Measurements from ENCODE around the gene IGSF21. TPM values are rescaled to one million over a fixed set of nuclear protein-coding genes. Genes with fewer than 3 reads are reported as not detected.

IGSF21 gene
- total and polyA plus RNA-seq, 10 of the 15 experiments (the other 5 are each of a cell fraction or from before 2014, with no cell fraction given): 0.03 to 0.49 TPM; not detected in 8

GRCh38 chr1:18290740-18291412, 183.3 kb downstream of the IGSF21 start:
- Histone ChIP-seq H4K20me1 (ENCODE audit: control insufficient read depth, insufficient read depth) (no peaks in the 10 kb centered on the region), H3K4me1 (ENCODE audit: control insufficient read depth, insufficient read depth, low read length) (peaks cover 10% of the 10 kb centered on the region), H3K79me2 (ENCODE audit: control insufficient read depth, insufficient read depth, low read length) (no peaks in the 10 kb centered on the region), H2AFZ (ENCODE audit: control insufficient read depth, low read depth, low read length) (no peak overlapping the region), H3K27me3 (replicated peaks in 1 of 2; ENCODE audit: control insufficient read depth in 2 of 2, insufficient read depth in 2 of 2, low read length in 1 of 2) (peaks cover 2% of the 10 kb centered on the region in 2 experiments; a peak in 1 of 4 replicates), H3K36me3 (ENCODE audit: control insufficient read depth in 2 of 2, insufficient read depth in 2 of 2, low read length in 1 of 2) (no peaks in the 10 kb centered on the region), H3K9ac (ENCODE audit: control insufficient read depth, insufficient read depth, low read length) (no peak overlapping the region), H3K4me2 (ENCODE audit: control insufficient read depth, insufficient read depth) (no peak overlapping the region), H3K27ac (ENCODE audit: control insufficient read depth, insufficient read depth) (no peak overlapping the region), H3K9me3 (replicated peaks; ENCODE audit: control insufficient read depth, insufficient read depth, low read length) (no peaks in the 10 kb centered on the region), H3K4me3 (no peak overlapping the region)
- SMC1A ChIA-PET (ENCODE audit: uncharacterized antibody, unreplicated experiment): interaction anchor here (1.4 to 2.8 kb wide), 2 partner anchors 8 to 11 kb away, joined by 7 to 8 read pairs; no protein-coding TSS in a partner anchor
- WGBS (ENCODE audit: insufficient coverage, insufficient replicate concordance, low lambda C conversion rate, missing lambda C conversion rate): 77% methylated on average over 24 of the region's 27 CpGs
- in situ Hi-C loops (cut with MboI) (no loop called here), intact Hi-C loops (cut with micrococcal nuclease; ENCODE audit: unreplicated experiment) (no loop called here)
- peak; percentile 53; the same call in 1 of the 2 replicates for TF ChIP-seq SPI1 (IDR thresholded peaks at IDR 0.05; ENCODE audit: borderline replicate concordance, insufficient read depth, low read depth, low read length)
- no peak for TF ChIP-seq ZNF207 (IDR thresholded peaks at IDR 0.05; ENCODE audit: borderline replicate concordance)
- TF ChIP-seq PKNOX1 (IDR thresholded peaks at IDR 0.05): no peak
- FAIRE-seq (no peak), DNase-seq (ENCODE audit: low read depth, low spot score) (no peak), ATAC-seq (no peak)
- BruUV-seq (replicated peaks): no TSS peak
- CTCF ChIA-PET: interaction anchor here (0.7 to 2.1 kb wide), 5 partner anchors 8 to 56 kb away, joined by 3 to 13 read pairs (median 5); no protein-coding TSS in a partner anchor
- RAD21 ChIA-PET (ENCODE audit: unreplicated experiment): no interaction called here
- POLR2A ChIA-PET: interaction anchor here (1.9 kb wide), 1 partner anchor 9 kb away, joined by 5 read pairs; no protein-coding TSS in a partner anchor

- Histone ChIP-seq H3K4me2 (ENCODE audit: control insufficient read depth, insufficient read depth) (no peak overlapping the region), H2AFZ (ENCODE audit: control insufficient read depth, low read depth, low read length) (no peak overlapping the region), H3K27ac (ENCODE audit: control insufficient read depth, insufficient read depth) (no peak overlapping the region), H4K20me1 (ENCODE audit: control insufficient read depth, insufficient read depth) (no peaks in the 10 kb centered on the region), H3K9ac (ENCODE audit: control insufficient read depth, insufficient read depth, low read length) (no peak overlapping the region), H3K79me2 (ENCODE audit: control insufficient read depth, insufficient read depth, low read length) (no peaks in the 10 kb centered on the region), H3K4me3 (no peak overlapping the region), H3K36me3 (ENCODE audit: control insufficient read depth in 2 of 2, insufficient read depth in 2 of 2, low read length in 1 of 2) (no peaks in the 10 kb centered on the region), H3K4me1 (ENCODE audit: control insufficient read depth, insufficient read depth, low read length) (peaks cover 9% of the 10 kb centered on the region), H3K9me3 (replicated peaks; ENCODE audit: control insufficient read depth, insufficient read depth, low read length) (no peaks in the 10 kb centered on the region), H3K27me3 (replicated peaks in 1 of 2; ENCODE audit: control insufficient read depth in 2 of 2, insufficient read depth in 2 of 2, low read length in 1 of 2) (peaks cover 2% of the 10 kb centered on the region in 2 experiments; a peak in 1 of 4 replicates)
- intact Hi-C loops (cut with micrococcal nuclease; ENCODE audit: unreplicated experiment): no loop called here
- ChIA-PET POLR2A (no interaction called here), CTCF (interaction anchor here (2.3 kb wide), 1 partner anchor 10 kb away, joined by 7 read pairs; no protein-coding TSS in a partner anchor), SMC1A (ENCODE audit: uncharacterized antibody, unreplicated experiment) (interaction anchor here (0.6 to 2.9 kb wide), 2 partner anchors 8 to 36 kb away, joined by 3 to 14 read pairs; no protein-coding TSS in a partner anchor), RAD21 (ENCODE audit: unreplicated experiment) (no interaction called here)
- WGBS (ENCODE audit: insufficient coverage, insufficient replicate concordance, low lambda C conversion rate, missing lambda C conversion rate): 64% methylated on average over 7 of the region's 7 CpGs
- no peak for ATAC-seq
- DNase-seq (ENCODE audit: low read depth, low spot score): no peak
- FAIRE-seq: no peak
- in situ Hi-C loops (cut with MboI): no loop called here
- BruUV-seq (replicated peaks): no TSS peak
- TF ChIP-seq E4F1 (IDR thresholded peaks at IDR 0.05; ENCODE audit: borderline replicate concordance, partially characterized antibody) (no peak), FOS (IDR thresholded peaks at IDR 0.05; ENCODE audit: borderline replicate concordance, extremely low read depth, insufficient read length) (no peak), EGR1 (IDR thresholded peaks at IDR 0.05; ENCODE audit: borderline replicate concordance in 1 of 2, low read depth in 2 of 2, low read length in 2 of 2) (no peak), BRCA1 (IDR thresholded peaks at IDR 0.05; ENCODE audit: low read depth, low read length) (no peak), POU2F2 (IDR thresholded peaks at IDR 0.05; ENCODE audit: borderline replicate concordance, low read depth, low read length) (no peak), CEBPB (IDR thresholded peaks at IDR 0.05; ENCODE audit: borderline replicate concordance in 1 of 2, low read depth in 2 of 2, low read length in 2 of 2) (no peak), RCOR1 (conservative IDR thresholded peaks at IDR 0.05; ENCODE audit: low read depth, low read length) (no peak)
Observed at GRCh38 chr1:18292531-18292930, 184.9 kb downstream of the IGSF21 start.

Measured in GM12878 (cell line).